Limb (tissue), 2 donors: ENCODE results near the gene PRELID3B.

Experiments used
- DNase-seq, 2 donors: peaks; one replicate each; pipeline ENCODE4 v3.0.0-alpha.2; 2016; ENCODE audit errors: extremely low spot score in 2 of 2

Gene PRELID3B

DNA sequence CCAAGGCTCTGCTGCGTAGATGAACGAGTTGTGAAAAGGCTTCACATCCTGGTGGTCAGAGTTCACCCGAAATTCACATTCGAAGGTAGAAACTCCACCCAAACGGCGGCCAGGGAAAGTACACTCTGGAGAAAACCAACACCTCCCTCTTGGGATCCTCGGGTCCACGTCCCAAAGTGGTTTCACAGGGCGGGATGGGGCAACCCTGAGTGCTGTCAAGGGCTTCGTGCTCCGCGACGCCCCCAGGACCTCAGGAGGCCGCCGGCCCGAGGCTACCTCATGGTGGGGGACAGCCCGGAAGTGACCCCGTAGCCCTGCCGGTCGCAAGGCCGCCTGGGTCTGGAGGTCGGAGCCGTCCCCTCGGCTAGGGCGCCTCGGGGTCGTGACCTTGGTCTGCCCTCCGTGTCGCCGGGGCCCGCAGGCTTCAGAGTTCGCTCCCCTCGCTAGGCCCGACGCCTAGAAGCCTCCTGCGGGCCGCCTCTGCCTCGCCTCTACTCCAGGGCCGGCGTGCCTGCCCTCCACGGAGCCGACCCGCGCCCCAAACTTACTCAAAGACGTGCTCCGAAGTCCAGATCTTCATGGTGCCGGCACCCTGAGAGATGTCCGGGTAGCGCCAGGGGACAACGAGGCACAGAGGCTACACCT is at the start of gene PRELID3B:
TSS of gene PRELID3B (minus strand) at position 636 of the 645 bp plus-strand sequence. CDS start at position 580, 56 bp downstream.
- DNase-seq, result no peak

- DNase-seq, result peak; percentile 57 to 78
These were observed 45.3 kb upstream of the PRELID3B start for GRCh38 chr20:59087829-59088433.

DNA sequence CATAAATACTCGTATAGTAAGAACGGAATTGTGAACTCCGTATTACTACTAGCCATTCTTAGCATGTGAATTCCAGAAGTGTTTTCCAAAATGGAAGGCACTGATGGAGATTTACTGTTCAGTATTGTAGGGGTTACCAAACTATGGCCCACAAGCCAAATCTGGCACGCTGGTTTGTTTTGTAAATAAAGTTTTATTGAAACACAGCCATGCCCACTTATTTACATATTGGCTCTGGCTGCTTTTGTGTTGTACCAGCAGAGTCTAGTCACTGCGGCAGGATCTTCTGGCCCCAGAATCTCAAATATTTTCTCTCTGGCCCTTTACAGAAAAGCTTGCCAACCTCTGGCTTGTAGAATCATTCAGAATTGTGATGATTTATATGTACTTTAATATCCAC is 44.3 kb upstream of the PRELID3B start:
- DNase-seq, result no peak

- DNase-seq, result peak in 1 of 2 donors; percentile 47
These were observed 41.7 kb upstream of the PRELID3B start for GRCh38 chr20:59084041-59084850.

GRCh38 chr20:59082981-59083380 is 40.4 kb upstream of the PRELID3B start:
- no peak for DNase-seq

DNA sequence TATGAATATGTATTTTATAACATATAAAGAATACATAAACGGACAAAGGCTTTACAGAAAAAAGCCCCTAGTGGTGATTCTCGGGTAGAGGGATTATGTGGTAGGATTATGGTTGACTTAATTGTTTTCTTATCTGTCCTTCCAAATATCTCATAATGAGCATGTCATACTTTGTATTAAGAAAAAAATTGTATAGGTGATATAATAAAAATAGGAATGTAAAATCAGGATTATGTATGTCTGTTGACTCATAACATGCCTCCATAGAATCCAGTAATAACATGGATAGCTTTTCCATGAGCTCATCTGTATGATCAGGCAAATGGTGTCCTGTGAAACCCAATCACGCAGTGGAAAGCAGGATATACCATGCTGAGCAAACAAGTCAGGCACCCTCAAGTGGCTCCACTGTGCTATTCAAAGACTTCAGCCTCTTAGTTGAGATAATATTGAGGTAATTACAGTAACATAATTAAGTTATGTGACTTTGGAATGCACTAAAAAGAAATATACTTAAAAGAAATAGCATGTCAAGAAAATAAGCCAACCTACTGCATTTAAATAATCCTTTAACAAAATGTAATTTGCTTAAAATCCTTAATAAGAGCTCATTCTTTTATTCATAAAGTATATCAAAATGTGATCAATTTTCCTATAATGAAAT is 39.6 kb upstream of the PRELID3B start:
- no peak for DNase-seq

DNA sequence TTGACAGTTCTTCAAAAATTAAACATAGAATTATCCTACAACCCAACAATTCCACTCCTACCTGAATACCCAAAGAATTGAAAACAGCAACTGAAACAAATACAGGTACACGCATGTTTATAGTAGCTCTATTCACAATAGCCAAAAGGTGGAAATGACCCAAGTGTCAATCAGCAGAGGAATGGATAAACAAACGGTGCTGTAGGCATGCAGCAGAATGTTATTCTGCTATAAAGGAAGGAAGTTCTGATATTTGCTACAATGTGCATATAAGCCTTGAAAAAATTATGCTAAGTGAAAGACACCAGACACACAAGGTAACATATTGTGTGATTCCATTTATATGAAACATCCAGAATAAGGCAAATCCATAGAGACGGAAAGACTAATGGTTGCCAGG is 38.5 kb upstream of the PRELID3B start:
- DNase-seq, result no peak

- DNase-seq, result no peak
These were observed 35.6 kb upstream of the PRELID3B start for GRCh38 chr20:59078231-59078630.

- no peak for DNase-seq
These were observed 35.1 kb upstream of the PRELID3B start for GRCh38 chr20:59077705-59078104.

DNA sequence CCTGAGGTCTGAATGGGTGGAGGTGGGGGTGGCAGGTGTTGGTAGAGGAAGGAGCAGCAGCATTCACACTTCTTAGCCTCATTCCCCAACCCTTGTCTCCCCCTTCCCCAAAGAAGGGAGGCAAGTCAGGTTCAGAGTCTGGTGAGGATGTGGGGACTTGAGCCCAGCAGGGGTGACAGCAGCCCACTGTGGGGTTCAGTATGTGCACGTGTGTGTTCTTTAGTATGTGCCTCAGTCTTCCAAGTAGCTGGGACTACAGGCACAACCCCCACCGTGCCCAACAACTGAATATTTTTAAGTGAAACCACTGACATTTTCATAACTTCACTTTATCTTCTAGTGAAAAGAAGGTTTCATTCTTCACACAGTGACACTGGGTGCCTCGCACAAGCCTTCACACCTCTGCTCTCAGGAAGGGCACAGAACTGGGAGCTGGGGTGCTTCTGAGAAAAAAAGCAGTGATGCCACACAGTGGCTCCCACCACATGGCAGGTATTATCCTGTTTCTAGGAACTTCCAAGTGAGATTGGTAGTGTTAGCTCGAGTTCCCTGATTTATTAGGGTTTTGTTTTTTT is 33.4 kb upstream of the PRELID3B start:
- DNase-seq, result no peak

- no peak for DNase-seq
These were observed 31.9 kb upstream of the PRELID3B start for GRCh38 chr20:59074456-59074855.

GRCh38 chr20:59073582-59073981 is 31.0 kb upstream of the PRELID3B start:
- no peak for DNase-seq

DNA sequence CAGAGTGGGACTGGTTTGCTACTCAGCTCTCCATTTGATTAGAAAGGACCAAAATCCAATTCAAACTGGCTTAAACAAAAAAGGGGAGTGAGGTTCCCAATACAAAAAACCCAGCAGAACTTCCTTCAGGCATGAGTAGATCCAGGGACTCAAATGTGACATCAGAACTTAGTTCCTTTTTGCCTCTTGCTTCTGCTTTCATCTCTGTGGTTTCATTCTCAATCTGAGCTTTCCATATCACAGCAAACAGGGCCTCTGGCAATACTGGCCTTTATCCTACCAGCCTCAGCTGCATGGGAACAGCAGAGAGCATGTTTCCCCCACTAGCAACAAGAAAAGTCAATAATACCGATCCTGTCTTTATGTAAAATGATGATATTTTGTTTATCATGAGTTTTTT is 28.6 kb upstream of the PRELID3B start:
- DNase-seq, result no peak

DNA sequence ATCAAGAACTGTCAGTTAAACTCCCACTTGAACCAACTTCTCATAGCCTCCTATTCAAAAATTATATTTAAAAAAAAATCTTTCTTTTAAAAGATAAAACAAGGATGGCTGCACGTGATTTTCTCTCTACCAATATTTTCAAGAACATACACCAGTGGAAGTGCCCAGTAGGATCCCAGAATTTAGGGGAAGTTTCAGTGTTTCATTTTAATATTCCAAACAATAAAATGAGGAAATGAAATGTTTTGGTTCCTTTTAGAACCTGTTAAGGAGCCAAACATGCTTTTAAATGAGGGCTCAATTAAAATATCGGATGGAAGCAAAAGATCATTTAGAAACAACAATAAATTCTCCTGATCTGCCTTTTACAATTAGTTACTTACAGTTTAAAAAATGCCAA is 26.4 kb upstream of the PRELID3B start:
- no peak for DNase-seq

GRCh38 chr20:59068534-59068933 is 25.9 kb upstream of the PRELID3B start:
- DNase-seq, result no peak

DNA sequence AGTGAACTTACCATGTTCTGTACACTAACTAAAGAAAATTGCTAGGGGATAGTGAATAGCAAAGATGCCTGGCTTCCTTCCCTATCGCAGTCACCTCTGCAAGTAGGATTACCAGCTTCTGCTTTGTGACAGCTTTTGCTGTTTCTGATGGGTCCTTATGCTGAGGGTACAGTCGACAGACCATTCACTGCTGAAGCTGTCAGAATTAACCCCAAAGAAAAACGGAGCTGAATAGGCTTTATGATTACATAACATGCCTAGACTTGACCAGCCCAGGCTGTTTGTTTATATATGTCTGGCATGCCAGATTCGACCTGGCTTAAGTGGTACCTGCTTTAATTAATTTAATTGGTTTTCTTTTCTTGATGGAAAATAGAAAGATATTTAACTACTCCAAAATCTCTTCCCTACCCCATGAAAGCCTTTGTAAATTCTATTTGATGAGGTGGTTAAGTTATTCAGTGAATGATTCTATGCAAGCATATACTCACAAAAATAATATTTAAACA is 21.7 kb upstream of the PRELID3B start:
- no peak for DNase-seq

DNA sequence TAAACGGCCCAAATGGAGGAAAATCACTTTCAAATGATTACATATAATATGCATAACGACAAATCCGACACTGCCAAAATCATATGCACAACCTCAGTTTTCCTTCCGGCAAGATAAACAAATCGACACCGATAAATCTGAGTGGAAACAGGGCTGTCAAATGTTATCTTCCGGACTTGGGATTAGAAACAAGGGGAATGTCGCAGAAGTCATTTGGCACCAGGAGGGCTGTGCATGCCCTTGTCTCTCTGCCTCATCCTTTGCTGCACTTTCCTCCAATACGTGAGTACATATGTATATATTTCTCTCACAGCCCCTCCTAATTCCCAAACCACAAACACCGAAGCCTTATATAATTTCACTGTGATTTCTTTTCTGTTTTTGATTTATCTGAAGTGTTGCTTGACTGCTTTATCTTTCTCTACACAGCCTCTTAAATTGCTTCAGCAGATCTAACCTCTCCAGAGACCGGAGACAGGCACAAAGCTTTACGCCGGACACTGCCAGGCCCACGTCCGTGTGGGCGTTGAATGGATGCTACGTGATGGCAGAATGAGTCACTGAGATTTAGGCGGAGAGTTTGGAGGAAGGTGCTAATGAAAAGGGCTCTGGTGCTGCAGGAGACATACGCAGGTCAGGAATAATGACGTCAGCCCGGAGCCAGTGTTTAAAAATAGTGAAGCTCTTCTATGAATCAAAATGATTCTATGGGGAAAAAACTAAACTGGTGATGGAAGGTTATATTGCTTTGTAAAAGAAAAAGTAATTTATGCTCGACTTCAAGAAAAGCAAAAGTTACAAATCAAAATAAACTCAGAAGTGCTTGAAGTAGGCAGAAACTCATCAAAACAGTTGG is 21.0 kb upstream of the PRELID3B start:
- DNase-seq, result no peak

DNA sequence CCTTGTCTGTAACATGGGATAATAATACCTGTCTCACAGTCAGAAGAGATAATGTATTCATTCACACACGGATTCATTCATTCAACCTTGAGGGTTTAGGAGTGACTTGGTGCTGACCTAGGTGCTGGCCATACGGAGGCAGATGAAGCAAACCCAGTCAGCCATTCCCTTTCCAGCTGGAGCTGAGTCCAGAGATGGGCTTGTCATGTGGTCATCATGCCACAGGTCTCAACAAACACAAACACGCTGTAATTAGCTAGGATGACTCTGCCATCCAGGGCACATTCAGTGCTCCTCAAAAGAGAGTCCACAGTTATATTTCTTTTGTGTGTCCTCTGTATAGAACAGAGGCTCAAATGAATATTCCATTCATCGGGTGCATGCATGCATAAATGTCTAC is 19.5 kb upstream of the PRELID3B start:
- no peak for DNase-seq

DNA sequence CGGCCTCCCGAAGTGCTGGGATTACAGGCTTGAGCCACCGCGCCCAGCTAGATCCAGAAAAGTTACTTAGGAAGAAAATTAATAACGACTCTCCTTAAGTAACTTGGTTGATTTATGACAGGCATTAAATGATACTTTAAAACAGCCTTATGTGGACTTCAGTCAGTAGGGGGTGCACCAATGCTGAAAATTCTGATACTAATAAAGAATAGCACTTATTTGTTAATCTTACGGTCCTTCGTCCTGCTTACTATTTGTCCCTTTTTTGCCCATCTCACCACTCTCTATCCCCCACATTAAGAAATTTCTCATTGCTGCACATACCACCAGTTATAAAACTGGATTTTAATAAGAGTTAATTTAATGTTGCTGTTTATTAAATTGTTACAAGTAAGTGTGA is 12.7 kb upstream of the PRELID3B start:
- DNase-seq, result peak in 1 of 2 donors; percentile 15

- peak in 1 of 2 donors; percentile 19 for DNase-seq
These were observed 9.1 kb upstream of the PRELID3B start for GRCh38 chr20:59051666-59052185.
